ENCODE results near the gene TKFC.
"Not testable (repeated sequence)": the region's sequence is repeated elsewhere in the genome, so short reads cannot be mapped to it uniquely, and the experiment has no call there.

Gene TKFC

DNA sequence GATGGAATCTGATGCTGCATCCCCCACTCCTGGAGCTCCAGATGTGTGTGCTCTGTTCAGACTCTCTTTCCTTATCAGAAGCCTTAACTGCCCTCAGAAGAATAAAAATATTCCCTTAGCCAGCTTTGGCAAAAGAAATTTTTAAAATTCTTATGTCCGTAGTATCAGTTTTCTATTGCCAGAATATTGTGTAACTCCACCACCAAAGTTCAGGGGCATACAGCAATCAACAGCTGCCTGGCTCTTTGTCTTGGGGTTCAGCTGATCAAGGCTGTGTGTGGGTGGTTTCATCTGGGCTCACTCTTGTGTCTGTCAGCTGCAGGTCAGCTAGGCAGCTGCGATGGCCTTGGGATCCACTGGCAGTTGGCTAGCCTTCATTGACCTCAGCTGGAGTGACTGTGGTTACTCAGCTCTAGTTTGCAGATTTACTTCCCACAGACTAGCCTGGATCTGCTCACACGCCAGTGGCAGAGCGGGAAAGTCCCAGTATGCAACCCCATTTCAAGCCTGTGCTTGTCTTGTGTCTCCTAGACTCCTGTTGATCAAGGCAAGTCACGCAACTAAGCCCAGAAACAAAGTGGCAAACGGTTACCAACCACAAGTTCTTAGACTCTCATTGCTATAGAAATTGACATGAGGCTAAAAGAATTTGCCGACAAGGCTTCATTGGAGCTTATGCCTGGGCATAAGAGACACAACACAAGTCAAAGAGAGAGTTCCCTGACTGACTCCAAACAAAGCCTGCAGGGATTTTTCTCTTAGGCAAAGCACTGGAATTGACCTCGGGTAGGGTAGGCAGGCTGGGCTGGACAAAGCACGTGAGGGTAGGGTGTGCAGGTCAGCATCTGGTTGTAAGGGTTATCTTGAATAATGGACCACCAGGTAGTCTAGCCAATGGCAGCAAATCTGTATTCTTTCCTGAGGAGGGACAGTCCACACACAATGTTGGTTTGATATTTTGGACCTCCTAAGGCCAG lies 36.6 kb downstream of the TKFC start:
- DNase-seq = no peak

DNA sequence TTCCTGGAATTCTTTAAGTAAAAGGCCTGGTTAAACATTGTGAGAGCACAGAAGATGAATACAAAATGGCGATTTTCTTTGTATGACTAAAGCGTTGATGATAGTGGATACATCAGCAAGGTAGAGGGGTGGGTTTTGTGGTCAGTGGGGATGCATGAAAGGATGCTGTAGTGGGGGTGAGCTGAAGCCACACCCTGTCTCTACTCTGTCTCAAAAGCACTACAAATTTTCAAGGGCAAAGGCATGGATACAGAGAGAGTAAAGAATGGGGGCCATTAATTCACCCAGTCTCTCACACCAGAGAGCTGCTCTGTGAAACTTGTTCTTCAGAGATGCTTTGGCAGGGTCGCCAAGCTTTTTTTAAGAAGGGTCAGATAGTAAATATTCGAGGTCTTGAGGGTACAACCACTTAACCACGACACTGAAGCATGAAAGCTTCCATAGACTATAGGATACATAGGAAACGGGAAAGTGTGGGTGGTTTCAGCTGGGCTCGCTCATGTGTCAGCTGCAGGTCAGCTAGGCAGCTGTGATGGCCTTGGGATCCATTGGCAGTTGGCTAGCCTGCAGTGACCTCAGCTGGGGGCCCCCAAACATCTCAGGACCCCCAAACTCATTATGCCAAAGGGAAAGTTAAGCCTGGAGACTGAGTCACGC lies 37.4 kb downstream of the TKFC start:
- DNase-seq = no peak

DNA sequence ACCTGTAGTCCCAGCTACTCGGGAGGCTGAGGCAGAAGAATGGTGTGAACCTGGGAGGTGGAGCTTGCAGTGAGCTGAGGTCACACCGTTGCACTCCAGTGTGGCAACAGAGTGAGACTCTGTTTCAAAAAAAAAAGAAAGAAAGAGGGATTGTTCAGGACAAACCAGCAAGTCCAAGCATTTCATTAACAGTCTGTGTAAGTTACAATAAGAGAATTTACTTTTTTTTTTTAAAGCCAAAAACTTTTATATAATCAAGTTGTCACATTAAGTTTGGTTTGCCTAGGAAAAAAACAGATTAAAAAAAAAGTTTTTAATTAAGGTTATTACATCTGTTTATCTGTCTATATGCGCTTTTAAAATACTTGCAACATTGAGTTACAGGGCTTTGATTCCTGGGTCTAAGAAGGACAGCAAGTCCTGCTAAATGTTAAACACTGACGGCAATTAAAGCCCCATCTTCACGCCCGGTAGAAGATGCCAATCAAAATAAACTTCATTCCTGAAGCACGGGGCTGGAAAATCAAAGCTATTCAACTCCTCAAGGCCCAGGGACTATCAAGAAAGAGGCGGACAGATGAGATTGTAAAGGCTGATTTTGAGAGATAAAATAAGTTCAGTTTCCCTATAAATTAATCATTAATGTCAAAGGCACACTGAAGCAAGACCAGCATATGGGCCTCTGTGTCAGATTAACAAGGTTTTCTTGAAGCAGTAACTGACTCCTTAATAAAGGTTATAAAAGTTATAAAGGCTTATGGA lies 39.8 kb downstream of the TKFC start:
- no peak for DNase-seq

GRCh38 chr11:61375761-61376108 lies 42.7 kb downstream of the TKFC start:
- DNase-seq = no peak

- no peak for DNase-seq
Measured at GRCh38 chr11:61377461-61378160, 44.6 kb downstream of the TKFC start.

DNA sequence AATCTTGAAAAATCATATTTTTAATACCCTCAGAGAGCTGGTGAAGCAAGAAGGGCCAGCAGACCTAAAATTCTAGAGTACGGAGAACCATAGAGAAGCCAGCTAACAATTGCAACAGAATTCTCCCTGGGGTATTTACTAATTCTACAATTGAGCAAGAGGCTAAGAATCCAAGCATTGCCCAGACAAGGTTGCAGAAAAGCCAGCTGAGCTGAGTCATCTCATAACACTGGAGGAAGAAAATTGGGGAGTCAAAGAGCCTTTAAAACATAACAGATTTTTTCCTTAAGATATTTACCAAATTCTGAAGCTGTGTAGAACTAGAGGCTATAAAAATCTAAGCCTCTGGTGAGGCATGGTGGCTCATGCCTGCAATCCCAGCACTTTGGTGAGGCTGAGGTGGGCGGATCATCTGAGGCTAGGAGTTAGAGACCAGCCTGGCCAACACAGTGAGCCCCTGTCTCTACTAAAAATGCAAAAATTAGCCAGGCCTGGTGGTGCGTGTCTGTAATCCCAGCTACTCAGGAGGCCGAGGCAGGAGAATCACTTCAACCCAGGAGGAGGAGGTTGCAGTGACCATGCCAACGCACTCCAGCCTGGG lies 45.8 kb downstream of the TKFC start:
- DNase-seq = no peak

DNA sequence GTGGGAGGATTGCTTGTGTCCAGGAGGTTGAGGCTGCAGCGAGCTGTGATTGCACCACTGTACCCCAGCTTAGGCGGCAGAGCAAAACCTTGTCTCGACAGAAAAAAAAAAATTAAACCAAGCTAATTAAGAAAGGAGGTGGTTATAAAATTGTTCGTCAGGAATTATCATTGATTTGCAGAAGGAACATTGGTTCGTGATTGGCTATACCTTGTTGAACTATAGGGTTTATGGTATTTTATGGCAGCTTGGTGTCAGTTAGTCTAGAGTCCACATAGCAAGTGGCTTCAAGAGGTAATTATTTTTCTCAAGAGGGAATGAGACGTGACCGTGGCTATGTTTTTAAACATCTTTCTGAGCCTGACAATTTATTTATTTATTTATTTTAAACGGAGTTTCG lies 47.9 kb downstream of the TKFC start:
- no peak for DNase-seq

DNA sequence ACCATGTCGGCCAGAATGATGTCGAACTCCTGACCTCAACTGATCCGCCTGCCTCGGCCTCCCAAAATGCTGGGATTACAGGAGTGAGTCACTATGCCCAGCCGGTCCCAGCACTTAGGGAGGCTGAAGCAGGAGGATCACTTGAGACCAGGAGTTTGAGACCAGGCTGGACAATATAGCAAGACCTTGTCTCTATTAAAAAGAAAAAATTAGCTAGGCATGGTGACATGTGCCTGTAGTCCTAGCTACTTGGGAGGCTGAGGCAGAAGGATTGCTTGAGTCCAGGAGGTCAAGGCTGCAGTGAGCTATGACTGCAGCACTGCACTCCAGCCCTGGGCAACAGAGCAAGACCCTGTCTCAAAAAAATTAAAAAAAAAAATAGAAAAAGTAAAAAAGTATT lies 50.8 kb downstream of the TKFC start:
- DNase-seq = not testable (repeated sequence)

GRCh38 chr11:61384271-61385242 lies 51.5 kb downstream of the TKFC start:
- no peak for DNase-seq

DNA sequence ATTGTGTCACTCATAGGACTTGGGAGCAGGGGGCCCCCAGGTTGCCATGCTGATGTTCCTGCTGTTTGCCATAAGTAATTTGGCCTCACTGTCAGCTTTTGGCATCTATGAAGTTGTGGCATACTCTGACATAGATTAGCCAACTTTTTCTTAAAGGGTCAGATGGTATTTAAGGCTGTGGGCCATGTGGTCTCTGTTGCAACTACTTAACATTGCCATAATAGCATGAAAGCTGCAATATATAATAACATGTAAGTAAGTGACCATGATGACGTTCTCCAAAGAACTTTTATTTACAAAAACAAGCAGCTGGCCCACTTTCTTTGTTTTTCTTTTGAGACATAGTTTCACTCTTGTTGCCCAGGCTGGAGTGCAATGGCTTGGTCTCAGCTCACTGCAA lies 57.1 kb downstream of the TKFC start:
- DNase-seq = no peak

GRCh38 chr11:61392981-61393595 lies 60.1 kb downstream of the TKFC start:
- DNase-seq = no peak
